Right lobe of liver (tissue), 6 donors: ENCODE data around the gene ACTRT2. TPM values are rescaled to one million over a fixed set of nuclear protein-coding genes. Genes with fewer than 3 reads are reported as not detected.
A peak's percentile ranks its signal among the peaks of the same experiment; 100 is the strongest.

Experiments
- ATAC-seq, 4 donors: fragments of 200-7000 bp; cut with Tn5 transposase; one replicate each; pipeline ENCODE4 v1.9.1; 2020; ENCODE audit warnings: mild to moderate bottlenecking in 4 of 4, moderate library complexity in 4 of 4
- DNase-seq, 3 donors: peaks; one replicate each; pipeline ENCODE4 v3.0.0-alpha.2; 2020
- H3K27ac ChIP-seq, 3 donors: fragments of 200-600 bp; one replicate each; pipeline ENCODE4 v1.8.0; 2022
- H3K27me3 ChIP-seq, 2 donors: fragments of 200-600 bp; one replicate each; pipeline ENCODE4 v1.8.0; 2022
- H3K36me3 ChIP-seq, 4 donors: fragments of 200-600 bp; sonication (generic) in 1 of 4; one replicate each; pipeline versions ENCODE4 v1.5.1 to v1.8.0; 2017 to 2022; ENCODE audit warnings: control low read depth in 1 of 4
- H3K4me1 ChIP-seq, 4 donors: fragments of 200-600 bp; sonication (generic) in 1 of 4; one replicate each; pipeline versions ENCODE4 v1.5.1 to v1.8.0; 2017 to 2022; ENCODE audit warnings: control low read depth in 1 of 4
- H3K4me3 ChIP-seq, 3 donors: fragments of 200-600 bp; one replicate each; pipeline ENCODE4 v1.8.0; 2022
- H3K9me3 ChIP-seq, 4 donors: fragments of 200-600 bp; sonication (generic) in 1 of 4; one replicate each; pipeline versions ENCODE4 v1.5.1 to v1.8.0; 2017 to 2022; ENCODE audit warnings: control low read depth in 1 of 4
- POLR2A ChIP-seq: fragments of 450-650 bp; IDR thresholded peaks from one replicate; pipeline ENCODE4 v1.6.1; 2017; ENCODE audit warnings: antibody characterized with exemption, mild to moderate bottlenecking
- WGBS: methylation state at CpG from one replicate; pipeline ENCODE4 v1.1.6; 2018; ENCODE audit warnings: low coverage, low lambda C conversion rate; ENCODE audit not compliant: insufficient coverage; ENCODE audit errors: missing lambda C conversion rate; 5-methylcytosine and 5-hydroxymethylcytosine counted together
- intact Hi-C, 2 donors: fragments of 100-400 bp; cut with DNase I; formaldehyde crosslinking; loops; one replicate each; pipeline versions ENCODE4 v1.11.2 to v1.14.1; 2022
- total RNA-seq, 6 experiments: library from RNA; depleted of rRNA in 2 of 6; stranded (reverse); fragments of >200 nt in 2 of 6; fragmentation: NEBNext Ultra II Directional in 3 of 6; extraction: Animal tissue kit (Norgen Biotek cat#: 25700) in 3 of 6; gene quantifications; one replicate each; pipeline versions ENCODE4 v1.1.0 to v1.2.4, GENCODE V29; 2016 to 2023
- TF ChIP-seq, protein P1 (sequence below), 4 donors: fragments of 200-600 bp in 3 of 4; fragments of 450-650 bp in 1 of 4; IDR thresholded peaks; one replicate each; pipeline versions ENCODE4 v1.5.1 to v1.8.0; 2016 to 2022; ENCODE audit warnings: antibody characterized with exemption in 4 of 4, mild to moderate bottlenecking in 2 of 4
- donor health status: DM: no; HTN: yes; CAD: no.
- donor health status: DM: no; HTN: no; CAD: no.
- donor health status: DM: no; HTN: no; CAD: no.
- donor health status: DM: no; HTN: yes; CAD: no.
- donor health status: DM: no; HTN: yes; CAD: no.

Gene ACTRT2
- total RNA-seq, 6 experiments from 2014 or later, result not detected

DNA sequence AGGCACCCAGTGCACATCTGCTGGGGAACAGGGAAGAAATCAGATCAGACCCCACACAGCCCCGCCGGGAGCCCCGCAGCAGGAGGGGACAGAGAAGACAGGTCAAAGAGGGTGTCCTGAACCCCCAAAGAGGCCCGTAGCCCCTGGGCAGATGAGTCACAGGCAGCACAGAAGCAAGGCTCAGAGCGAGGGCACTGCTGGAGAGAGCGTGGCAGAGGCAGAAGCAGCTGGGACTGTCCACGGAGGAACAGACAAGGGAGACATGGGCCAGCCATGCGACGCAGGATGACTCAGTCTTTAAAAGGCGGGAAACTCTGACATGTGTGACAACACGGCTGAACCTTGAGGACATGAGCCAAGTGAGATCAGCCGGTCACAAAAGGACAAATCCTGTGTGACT is 33.2 kb downstream of the ACTRT2 start:
- ATAC-seq (no peak), DNase-seq (peak in 1 of 3 donors; percentile 27)
- WGBS, result 61% methylated on average over 6 of the region's 12 CpGs
- Histone ChIP-seq H3K4me1 (no peaks in the 10 kb centered on the region), H3K36me3 (no peaks in the 10 kb centered on the region), H3K4me3 (no peak overlapping the region), H3K27ac (no peak overlapping the region), H3K9me3 (no peaks in the 10 kb centered on the region), H3K27me3 (no peaks in the 10 kb centered on the region)
- TF ChIP-seq, protein P1, sequence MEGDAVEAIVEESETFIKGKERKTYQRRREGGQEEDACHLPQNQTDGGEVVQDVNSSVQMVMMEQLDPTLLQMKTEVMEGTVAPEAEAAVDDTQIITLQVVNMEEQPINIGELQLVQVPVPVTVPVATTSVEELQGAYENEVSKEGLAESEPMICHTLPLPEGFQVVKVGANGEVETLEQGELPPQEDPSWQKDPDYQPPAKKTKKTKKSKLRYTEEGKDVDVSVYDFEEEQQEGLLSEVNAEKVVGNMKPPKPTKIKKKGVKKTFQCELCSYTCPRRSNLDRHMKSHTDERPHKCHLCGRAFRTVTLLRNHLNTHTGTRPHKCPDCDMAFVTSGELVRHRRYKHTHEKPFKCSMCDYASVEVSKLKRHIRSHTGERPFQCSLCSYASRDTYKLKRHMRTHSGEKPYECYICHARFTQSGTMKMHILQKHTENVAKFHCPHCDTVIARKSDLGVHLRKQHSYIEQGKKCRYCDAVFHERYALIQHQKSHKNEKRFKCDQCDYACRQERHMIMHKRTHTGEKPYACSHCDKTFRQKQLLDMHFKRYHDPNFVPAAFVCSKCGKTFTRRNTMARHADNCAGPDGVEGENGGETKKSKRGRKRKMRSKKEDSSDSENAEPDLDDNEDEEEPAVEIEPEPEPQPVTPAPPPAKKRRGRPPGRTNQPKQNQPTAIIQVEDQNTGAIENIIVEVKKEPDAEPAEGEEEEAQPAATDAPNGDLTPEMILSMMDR (IDR thresholded peaks at IDR 0.05), result no peak
- no peak for TF ChIP-seq POLR2A
- intact Hi-C loops, result no loop called here

- ATAC-seq, result no peak
- Histone ChIP-seq H3K4me3 (no peak overlapping the region), H3K36me3 (no peaks in the 10 kb centered on the region), H3K27ac (no peak overlapping the region), H3K4me1 (no peaks in the 10 kb centered on the region), H3K27me3 (no peaks in the 10 kb centered on the region), H3K9me3 (no peaks in the 10 kb centered on the region)
- TF ChIP-seq, protein P1 (IDR thresholded peaks at IDR 0.05), result no peak
- no peak for TF ChIP-seq POLR2A
- intact Hi-C loops, result no loop called here
- WGBS, result 41% methylated on average over 5 of the region's 9 CpGs
- no peak for DNase-seq
Observed at GRCh38 chr1:3055051-3055450, 33.8 kb downstream of the ACTRT2 start.

DNA sequence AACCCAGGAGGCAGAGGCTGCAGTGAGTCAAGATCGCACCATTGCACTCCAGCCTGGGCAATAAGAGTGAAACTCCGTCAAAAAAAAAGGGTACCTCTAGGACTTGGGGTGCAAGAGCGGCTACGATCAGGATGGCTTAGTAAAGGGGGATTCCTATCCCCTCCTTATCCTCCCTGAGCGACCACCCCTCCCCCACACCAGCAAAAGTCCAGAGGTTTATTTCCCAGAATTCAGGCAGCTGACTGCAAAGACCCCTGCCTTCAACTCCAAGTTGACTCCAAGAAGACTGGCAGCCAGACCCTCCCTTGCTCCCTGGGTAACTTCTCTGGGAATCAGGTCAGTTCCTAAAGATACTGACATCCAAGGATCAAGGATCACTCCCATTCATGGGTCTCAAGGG is 35.4 kb downstream of the ACTRT2 start:
- DNase-seq (no peak), ATAC-seq (no peak)
- Histone ChIP-seq H3K27me3 (no peaks in the 10 kb centered on the region), H3K36me3 (no peaks in the 10 kb centered on the region), H3K4me3 (no peak overlapping the region), H3K4me1 (no peaks in the 10 kb centered on the region), H3K9me3 (no peaks in the 10 kb centered on the region), H3K27ac (no peak overlapping the region)
- TF ChIP-seq POLR2A, result no peak
- TF ChIP-seq, protein P1 (IDR thresholded peaks at IDR 0.05), result no peak
- intact Hi-C loops, result no loop called here
- 71% methylated on average over 4 of the region's 5 CpGs for WGBS

DNA sequence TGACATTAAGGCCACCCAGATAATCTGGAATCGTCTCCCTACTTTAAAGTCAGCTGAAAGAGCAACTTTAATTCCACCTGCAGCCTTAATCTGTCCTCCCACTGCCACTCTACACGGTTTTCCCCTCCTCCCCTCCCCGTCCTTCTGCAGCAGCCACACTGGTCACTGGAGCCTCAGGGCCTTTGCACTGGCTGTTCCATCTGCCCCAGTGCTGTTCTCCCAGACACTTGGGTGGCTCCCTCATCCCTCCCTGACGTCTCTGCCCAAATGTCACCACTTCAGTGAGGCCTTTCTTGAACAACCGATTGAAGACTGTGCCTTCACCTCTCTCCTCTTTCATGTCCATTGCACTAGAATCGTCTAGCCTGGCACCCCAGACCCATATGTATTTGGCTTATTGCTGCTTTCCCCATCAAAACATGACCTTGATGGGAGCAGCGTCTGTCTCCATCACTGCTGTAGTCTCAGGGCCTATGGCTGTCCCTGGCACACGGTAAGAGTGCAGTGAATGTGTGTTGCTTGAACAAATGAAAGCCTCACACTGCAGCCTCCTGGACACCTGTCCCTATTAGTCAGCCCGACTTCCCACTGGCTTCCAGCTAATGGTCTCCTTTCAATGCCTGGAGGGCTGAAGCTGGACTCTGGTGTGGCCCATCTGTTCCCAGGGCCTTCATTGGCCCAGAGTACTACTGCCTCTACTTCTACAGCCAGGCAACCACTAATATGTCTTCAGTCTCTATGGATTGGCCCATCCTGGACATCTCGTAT is 37.2 kb downstream of the ACTRT2 start:
- no peak for TF ChIP-seq POLR2A
- TF ChIP-seq, protein P1 (IDR thresholded peaks at IDR 0.05), result no peak
- DNase-seq (no peak), ATAC-seq (no peak)
- peaks cover 0 to 12% of the 10 kb centered on the region in 2 donors for H3K27me3 ChIP-seq
- H3K9me3 ChIP-seq, result no peaks in the 10 kb centered on the region
- H3K27ac ChIP-seq, result no peak overlapping the region
- H3K4me1 ChIP-seq, result peaks cover 0 to 3% (median under 1%) of the 10 kb centered on the region in 4 donors
- WGBS, result 55% methylated on average over 9 of the region's 10 CpGs
- intact Hi-C loops, result no loop called here
- no peaks in the 10 kb centered on the region for H3K36me3 ChIP-seq
- H3K4me3 ChIP-seq, result no peak overlapping the region
